ENCODE results near the gene REC8. TPM values are rescaled to one million over a fixed set of nuclear protein-coding genes. Genes with fewer than 3 reads are reported as not detected.

The REC8 gene, protein sequence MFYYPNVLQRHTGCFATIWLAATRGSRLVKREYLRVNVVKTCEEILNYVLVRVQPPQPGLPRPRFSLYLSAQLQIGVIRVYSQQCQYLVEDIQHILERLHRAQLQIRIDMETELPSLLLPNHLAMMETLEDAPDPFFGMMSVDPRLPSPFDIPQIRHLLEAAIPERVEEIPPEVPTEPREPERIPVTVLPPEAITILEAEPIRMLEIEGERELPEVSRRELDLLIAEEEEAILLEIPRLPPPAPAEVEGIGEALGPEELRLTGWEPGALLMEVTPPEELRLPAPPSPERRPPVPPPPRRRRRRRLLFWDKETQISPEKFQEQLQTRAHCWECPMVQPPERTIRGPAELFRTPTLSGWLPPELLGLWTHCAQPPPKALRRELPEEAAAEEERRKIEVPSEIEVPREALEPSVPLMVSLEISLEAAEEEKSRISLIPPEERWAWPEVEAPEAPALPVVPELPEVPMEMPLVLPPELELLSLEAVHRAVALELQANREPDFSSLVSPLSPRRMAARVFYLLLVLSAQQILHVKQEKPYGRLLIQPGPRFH
- polyA plus RNA-seq, result 10 to 100 TPM in 1 of 3 donors, 1 to 10 TPM in 2; 1.7 to 15.2 (median 3.8) TPM

DNA sequence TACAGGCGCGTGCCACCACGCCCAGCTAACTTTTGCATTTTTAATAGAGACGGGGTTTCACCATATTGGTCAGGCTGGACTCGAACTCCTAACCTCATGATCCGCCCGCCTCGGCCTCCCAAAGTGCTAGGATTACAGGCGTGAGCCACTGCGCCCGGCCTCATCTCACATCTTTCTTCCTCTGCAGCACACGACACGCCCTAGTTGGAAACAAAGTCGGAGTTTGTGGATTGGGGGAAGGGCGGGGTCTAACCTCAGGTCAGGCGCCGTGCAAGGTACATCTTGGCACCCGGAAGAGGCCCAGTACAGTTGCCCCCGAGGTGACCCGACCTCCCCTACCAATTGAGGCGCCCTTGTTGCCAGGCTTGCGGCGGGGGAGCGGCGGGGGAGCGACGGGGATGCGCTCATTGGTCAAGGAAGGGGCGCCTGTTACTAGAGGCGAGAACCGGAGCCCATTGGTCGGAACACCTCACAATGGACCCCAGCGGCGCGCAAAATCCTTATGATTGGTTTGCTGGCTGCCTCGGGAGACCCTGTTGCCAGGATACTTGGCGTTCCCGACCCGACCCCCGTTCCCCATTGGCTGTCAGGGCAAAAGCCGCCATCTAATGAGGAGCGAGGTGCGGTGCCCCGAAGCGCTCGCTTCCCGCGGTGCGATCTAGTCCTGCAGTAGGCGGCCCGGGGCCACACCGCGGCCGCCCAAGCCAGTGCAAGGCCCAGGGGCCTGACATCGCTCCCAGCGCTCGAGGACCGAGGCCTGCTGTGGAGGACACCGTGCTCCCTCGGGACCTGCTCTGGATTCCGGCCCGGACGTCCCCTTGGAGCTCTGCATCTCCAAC is at the start of gene REC8:
TSS of gene REC8 (plus strand) at position 659 of the 839 bp plus-strand sequence. CDS start 473 bp downstream, outside the sequence.
- Mint-ChIP-seq H3K9me3 (peaks cover 0 to 1% (median 0%) of the 10 kb centered on the region in 6 donors), H3K27me3 (ENCODE audit: low read depth in 3 of 3) (peaks cover 6 to 13% (median 7%) of the 10 kb centered on the region in 3 donors), H3K4me1 (peaks cover 23 to 31% of the 10 kb centered on the region in 2 donors), H3K36me3 (peaks cover 12 to 25% (median 24%) of the 10 kb centered on the region in 3 donors), H3K4me3 (peak within 1 kb of the TSS; percentile 88 to 95 (median 93)), H3K27ac (peak within 1 kb of the TSS; percentile 84 to 97 (median 88))
- DNase-seq, result peak; percentile 82 to 85 (median 84)

DNA sequence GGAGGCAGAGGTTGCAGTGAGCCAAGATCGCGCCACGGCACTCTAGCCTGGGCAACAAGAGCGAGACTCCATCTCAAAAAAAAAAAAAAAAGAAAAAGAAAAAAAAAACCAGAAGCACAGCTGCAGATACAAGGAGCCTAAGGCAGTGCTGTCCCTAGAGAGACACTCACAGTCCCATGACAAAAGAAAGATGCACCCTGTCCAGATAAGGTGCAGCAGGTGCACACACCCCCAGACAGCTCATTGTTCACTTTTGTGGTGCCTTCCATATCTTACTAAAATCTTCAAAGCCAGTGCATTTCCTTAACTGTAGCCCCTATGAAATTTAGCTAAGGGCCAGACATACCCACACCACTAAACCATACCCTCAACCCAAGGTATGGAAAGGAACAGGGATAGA is 49.5 kb upstream of the REC8 start:
- Mint-ChIP-seq H3K36me3 (peaks cover 17 to 58% (median 24%) of the 10 kb centered on the region in 3 donors), H3K9me3 (no peaks in the 10 kb centered on the region), H3K27me3 (ENCODE audit: low read depth in 3 of 3) (peaks cover 0 to 1% (median 0%) of the 10 kb centered on the region in 3 donors), H3K4me1 (peaks cover 5 to 13% of the 10 kb centered on the region in 2 donors), H3K4me3 (no peak overlapping the region), H3K27ac (peak overlapping the region in 1 of 6 donors; percentile 57)
- no peak for DNase-seq

DNA sequence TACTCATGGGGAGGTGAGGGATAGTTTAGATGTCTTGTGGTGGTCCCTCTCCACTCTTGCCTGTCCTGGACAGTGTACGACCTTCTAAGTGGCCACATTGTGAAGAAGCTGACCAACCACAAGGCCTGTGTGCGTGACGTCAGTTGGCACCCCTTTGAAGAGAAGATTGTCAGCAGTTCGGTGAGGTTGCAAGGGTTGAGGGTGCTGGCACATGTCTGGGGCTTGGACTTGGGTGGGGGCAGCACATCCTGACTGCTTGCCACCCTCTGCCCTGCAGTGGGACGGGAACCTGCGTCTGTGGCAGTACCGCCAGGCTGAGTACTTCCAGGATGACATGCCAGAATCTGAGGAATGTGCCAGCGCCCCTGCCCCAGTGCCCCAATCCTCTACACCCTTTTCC is 49.0 kb upstream of the REC8 start:
- H3K9me3 Mint-ChIP-seq, result no peaks in the 10 kb centered on the region

DNA sequence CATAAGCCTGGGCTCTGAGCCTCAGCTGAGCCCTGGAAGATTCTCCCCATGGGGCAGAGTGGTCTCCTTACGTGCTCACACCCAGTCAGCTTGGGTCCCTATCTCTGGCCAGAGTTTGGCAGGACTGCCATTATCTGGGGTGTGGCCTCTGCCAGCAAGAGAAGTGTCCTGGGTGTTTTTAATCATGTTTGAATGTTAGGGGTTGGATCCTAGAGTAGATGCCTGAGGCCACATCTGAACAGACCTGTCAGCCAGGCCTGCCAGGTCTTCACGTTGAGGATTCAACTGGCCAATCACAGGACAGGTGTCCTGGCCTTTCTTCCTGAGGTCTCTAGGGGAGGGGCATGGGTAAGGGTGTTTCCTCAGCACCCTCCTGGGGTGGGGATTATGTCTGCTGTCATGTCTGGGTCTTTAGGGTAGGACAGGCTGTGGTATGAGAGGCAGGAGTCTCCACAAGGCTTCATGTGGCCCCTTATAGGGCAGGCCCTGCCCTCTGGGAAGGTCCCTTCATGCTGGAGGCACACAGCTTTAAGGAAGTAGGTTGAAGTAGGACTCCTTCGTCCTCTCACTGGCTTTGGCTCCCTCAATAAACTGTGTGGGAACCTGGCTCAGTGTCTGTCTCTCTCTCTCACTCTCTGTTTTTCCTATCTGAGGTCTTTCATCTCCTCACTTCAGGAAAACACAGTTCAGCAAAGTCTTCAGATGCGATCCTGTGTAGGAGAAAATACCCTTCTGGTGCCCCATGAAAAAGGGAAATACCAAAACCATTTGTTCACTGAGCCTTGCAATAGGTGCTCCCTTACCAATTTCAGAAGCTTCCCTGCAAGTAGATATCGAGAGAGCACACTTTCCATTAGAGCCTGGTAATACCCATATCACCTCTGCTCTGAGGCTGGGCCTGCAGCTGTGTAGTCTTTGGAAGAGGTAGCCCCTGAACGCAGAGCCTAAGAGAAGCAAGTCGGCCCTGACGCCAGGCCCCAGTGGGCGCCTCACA is 48.2 kb upstream of the REC8 start:
- no peak for DNase-seq
- Mint-ChIP-seq H3K4me3 (no peak overlapping the region), H3K9me3 (no peaks in the 10 kb centered on the region), H3K36me3 (peaks cover 13 to 48% (median 20%) of the 10 kb centered on the region in 3 donors), H3K27me3 (ENCODE audit: low read depth in 3 of 3) (peaks cover 0 to 1% (median 0%) of the 10 kb centered on the region in 3 donors), H3K27ac (peak overlapping the region in 4 of 6 donors; percentile 7 to 73 (median 26)), H3K4me1 (peaks cover 0 to 1% of the 10 kb centered on the region in 2 donors)

More for the DNA sequence above, 49.0 kb upstream of the REC8 start:
- no peak for DNase-seq
- Mint-ChIP-seq H3K4me1 (peaks cover 2 to 9% of the 10 kb centered on the region in 2 donors), H3K27ac (peak overlapping the region in 1 of 6 donors; percentile 57), H3K36me3 (peaks cover 17 to 55% (median 24%) of the 10 kb centered on the region in 3 donors), H3K4me3 (no peak overlapping the region), H3K27me3 (ENCODE audit: low read depth in 3 of 3) (peaks cover 0 to 1% (median 0%) of the 10 kb centered on the region in 3 donors)

DNA sequence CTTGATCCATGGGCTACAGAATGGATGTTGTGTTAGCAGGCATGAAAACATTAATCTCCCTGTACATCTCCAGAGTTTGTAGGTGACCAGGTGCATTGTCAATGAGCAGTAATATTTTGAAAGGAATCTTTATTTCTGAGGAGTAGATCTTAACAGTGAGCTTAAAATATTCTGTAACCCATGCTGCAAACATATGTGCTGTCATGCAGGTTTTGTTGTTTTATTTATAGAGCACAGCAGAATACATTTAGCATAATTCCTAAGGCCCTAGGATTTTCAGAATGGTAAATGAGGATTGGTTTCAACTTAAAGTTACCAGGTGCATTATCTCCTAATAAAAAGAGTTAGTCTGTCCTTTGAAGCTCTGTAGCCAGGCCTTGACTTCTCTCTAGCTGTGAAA is 44.9 kb upstream of the REC8 start:
- H3K27me3 Mint-ChIP-seq (ENCODE audit: low read depth in 3 of 3), result peaks cover 0 to 3% (median 0%) of the 10 kb centered on the region in 3 donors
- no peaks in the 10 kb centered on the region for H3K9me3 Mint-ChIP-seq
- peaks cover 0 to 25% (median 6%) of the 10 kb centered on the region in 3 donors for H3K36me3 Mint-ChIP-seq
- H3K4me3 Mint-ChIP-seq, result no peak overlapping the region
- H3K27ac Mint-ChIP-seq, result peak overlapping the region in 2 of 6 donors; percentile 19 to 24
- DNase-seq, result no peak
- no peaks in the 10 kb centered on the region for H3K4me1 Mint-ChIP-seq

DNA sequence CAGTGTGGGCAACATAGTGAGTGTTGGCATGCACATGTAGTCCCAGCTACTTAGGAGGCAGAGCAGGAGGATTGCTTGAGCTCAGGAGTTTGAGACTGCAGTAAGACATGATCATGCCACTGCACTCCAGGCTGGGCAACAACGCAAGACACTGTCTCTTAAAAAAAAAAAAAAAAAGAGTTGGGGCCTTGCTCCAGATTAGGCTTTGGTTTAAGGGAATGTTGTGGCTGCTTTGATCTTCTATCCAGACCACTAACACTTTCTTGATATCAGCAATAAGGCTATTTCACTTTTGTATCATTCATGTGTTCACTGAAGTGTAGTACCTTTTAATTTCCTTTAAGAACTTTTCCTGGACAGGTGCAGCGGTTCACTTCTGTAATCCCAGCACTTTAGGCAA is 44.2 kb upstream of the REC8 start:
- DNase-seq, result no peak
- no peak overlapping the region for H3K27ac Mint-ChIP-seq
- peaks cover 0 to 2% (median 0%) of the 10 kb centered on the region in 3 donors for H3K27me3 Mint-ChIP-seq (ENCODE audit: low read depth in 3 of 3)
- no peak overlapping the region for H3K4me3 Mint-ChIP-seq
- H3K9me3 Mint-ChIP-seq, result no peaks in the 10 kb centered on the region
- no peaks in the 10 kb centered on the region for H3K4me1 Mint-ChIP-seq
- peaks cover 0 to 24% (median 6%) of the 10 kb centered on the region in 3 donors for H3K36me3 Mint-ChIP-seq

DNA sequence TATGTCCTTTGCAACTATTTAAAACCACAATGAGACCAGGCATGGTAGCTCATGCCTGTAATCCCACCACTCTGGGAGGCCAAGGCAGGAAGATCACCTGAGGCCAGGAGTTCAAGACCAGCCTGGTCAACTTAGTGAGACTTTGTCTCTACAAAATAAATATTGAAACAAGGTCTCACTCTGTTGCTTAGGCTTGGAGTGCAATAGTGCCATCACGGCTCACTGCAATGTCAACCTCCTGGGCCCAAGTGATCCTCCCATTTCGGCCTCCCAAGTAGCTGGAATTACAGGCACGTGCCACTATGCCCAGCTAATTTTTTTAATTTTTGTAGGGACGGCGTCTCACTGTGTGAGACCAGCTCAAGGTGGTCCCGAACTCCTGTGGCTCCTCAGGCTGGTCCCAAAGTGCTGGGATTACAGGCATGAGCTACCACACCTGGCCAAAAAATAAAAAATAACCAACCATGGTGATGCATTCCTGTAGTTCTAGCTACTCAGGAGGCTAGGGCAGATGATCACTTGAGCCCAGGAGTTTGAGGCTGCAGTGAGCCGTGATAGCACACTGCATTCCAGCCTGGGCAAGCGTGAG is 42.4 kb upstream of the REC8 start:
- Mint-ChIP-seq H3K4me3 (no peak overlapping the region), H3K9me3 (no peaks in the 10 kb centered on the region), H3K4me1 (no peaks in the 10 kb centered on the region), H3K27ac (no peak overlapping the region), H3K27me3 (ENCODE audit: low read depth in 3 of 3) (peaks cover 0 to 2% (median 0%) of the 10 kb centered on the region in 3 donors), H3K36me3 (peaks cover 0 to 11% (median 0%) of the 10 kb centered on the region in 3 donors)
- DNase-seq, result no peak

DNA sequence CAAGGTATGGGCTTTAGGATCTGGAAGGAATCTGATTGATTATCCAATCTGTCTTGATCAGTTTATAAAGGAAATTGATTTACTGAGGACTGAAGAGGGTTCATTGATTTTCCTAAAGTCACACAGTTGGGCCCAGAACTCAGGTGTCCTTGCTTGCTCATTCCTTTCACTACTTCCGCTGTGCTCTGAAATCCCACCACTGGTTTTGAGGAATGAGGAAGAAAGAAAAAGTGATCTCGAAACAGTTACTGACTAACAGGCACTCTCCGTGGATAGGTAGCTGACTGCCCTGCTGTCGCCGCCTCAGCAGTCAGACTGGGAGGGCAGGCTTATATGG is 41.5 kb upstream of the REC8 start, which contains the start of gene FITM1:
TSS of gene FITM1 (plus strand) at position 280 of the 337 bp plus-strand sequence. CDS start 905 bp downstream, outside the sequence.
- Mint-ChIP-seq H3K27ac (peak within 1 kb of the TSS in 1 of 6 donors; percentile 46), H3K9me3 (no peaks in the 10 kb centered on the region), H3K4me1 (peaks cover 3 to 4% of the 10 kb centered on the region in 2 donors), H3K4me3 (no peak within 1 kb of the TSS), H3K27me3 (ENCODE audit: low read depth in 3 of 3) (peaks cover 0 to 2% (median under 1%) of the 10 kb centered on the region in 3 donors), H3K36me3 (peaks cover 0 to 7% (median 0%) of the 10 kb centered on the region in 3 donors)
- no peak for DNase-seq

DNA sequence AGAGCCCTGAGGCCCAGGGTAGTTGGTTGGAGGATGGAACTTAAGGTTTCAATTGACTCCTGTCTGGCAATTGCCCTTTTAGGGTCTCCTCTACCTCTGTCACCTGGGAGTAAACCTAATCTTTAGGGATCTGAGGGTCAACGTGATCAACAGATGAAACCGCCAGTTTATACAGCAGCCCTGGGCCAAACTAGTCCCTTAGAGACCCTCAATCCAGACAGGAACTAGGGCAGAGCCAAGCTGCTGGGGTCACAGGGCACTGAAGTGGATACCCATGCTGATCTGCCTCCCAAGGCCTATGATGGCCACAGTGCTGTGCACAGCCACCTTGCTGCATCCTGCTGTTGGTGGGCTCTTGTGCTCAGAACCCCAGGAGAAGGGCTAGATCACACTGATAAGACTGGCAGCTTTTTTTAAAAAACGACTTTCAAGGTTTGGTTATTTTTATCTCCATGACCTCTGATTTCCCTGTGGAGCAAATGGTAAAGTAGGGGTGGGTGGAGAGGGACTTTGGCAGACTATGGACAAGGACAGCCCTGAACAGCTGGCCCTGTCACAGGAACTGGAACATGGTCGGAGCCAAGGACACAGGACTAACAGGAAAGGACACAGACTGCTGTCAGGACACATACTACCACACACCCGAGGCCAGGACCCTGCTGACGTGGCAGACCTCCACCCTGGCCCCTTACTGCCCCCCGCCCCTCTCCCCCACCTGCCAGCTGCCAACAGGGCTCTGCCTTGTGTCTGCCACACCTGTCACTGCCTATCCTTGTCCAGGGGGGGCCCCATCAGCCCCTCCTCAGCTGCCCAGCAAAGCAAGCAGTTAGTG is 40.9 kb upstream of the REC8 start:
- H3K27me3 Mint-ChIP-seq (ENCODE audit: low read depth in 3 of 3), result peaks cover 0 to 4% (median 2%) of the 10 kb centered on the region in 3 donors
- H3K4me1 Mint-ChIP-seq, result peaks cover 5 to 8% of the 10 kb centered on the region in 2 donors
- no peak for DNase-seq
- no peaks in the 10 kb centered on the region for H3K9me3 Mint-ChIP-seq
- peaks cover 0 to 7% (median 0%) of the 10 kb centered on the region in 3 donors for H3K36me3 Mint-ChIP-seq
- H3K4me3 Mint-ChIP-seq, result no peak overlapping the region
- no peak overlapping the region for H3K27ac Mint-ChIP-seq

DNA sequence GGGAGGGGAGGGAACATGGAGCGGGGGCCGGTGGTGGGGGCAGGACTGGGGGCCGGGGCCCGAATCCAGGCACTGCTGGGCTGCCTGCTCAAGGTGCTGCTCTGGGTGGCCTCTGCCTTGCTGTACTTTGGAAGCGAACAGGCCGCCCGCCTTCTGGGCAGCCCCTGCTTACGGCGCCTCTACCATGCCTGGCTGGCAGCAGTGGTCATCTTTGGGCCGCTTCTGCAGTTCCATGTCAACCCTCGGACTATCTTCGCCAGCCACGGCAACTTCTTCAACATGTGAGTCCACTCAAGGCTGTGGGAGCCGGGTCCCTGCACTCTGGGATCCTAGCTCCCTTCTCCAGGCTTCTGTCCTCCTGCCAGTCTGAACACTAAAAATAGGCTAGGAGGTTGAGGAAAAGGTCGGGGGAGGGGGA is 40.3 kb upstream of the REC8 start:
- Mint-ChIP-seq H3K4me1 (peaks cover 7 to 11% of the 10 kb centered on the region in 2 donors), H3K27ac (no peak overlapping the region), H3K36me3 (peaks cover 0 to 7% (median 0%) of the 10 kb centered on the region in 3 donors), H3K4me3 (no peak overlapping the region), H3K9me3 (no peaks in the 10 kb centered on the region), H3K27me3 (ENCODE audit: low read depth in 3 of 3) (peaks cover 2 to 4% (median 2%) of the 10 kb centered on the region in 3 donors)
- no peak for DNase-seq

DNA sequence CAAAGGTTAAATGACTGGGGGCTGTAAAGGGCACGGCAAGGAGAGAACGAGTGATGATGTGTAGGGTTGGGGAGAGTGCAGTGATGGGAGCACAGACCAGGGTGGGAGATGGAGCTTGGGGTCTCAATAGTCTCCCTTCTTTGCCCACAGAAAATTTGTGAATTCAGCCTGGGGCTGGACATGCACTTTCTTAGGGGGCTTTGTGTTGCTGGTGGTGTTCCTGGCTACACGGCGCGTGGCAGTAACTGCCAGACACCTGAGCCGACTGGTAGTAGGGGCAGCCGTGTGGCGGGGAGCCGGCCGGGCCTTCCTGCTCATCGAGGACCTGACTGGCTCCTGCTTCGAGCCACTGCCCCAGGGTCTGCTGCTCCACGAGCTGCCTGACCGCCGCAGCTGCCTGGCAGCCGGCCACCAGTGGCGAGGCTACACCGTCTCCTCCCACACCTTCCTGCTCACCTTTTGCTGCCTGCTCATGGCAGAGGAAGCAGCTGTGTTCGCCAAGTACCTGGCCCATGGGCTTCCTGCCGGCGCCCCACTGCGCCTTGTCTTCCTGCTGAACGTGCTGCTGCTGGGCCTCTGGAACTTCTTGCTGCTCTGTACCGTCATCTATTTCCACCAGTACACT is 39.7 kb upstream of the REC8 start:
- peaks cover 14 to 17% of the 10 kb centered on the region in 2 donors for H3K4me1 Mint-ChIP-seq
- H3K36me3 Mint-ChIP-seq, result peaks cover 0 to 9% (median 0%) of the 10 kb centered on the region in 3 donors
- no peak overlapping the region for H3K27ac Mint-ChIP-seq
- H3K27me3 Mint-ChIP-seq (ENCODE audit: low read depth in 3 of 3), result peaks cover 2 to 4% (median 2%) of the 10 kb centered on the region in 3 donors
- no peaks in the 10 kb centered on the region for H3K9me3 Mint-ChIP-seq
- H3K4me3 Mint-ChIP-seq, result no peak overlapping the region
- DNase-seq, result no peak

Data from immature natural killer cell (primary cell).